SK-N-SH (cell line): ENCODE results near the gene CIP2A. TPM values are rescaled to one million over a fixed set of nuclear protein-coding genes. Genes with fewer than 3 reads are reported as not detected.

Experiments
- CTCF ChIA-PET: fragments of 300-600, 350-600 bp; formaldehyde crosslinking; extraction: SDS; loops from one replicate; lab custom pipeline; 2021; lab: Yijun Ruan, JAX
- POLR2A ChIA-PET: fragments of 350-600 bp; sonication (Branson Sonifier 250); formaldehyde crosslinking; extraction: SDS; loops from one replicate; lab custom pipeline; 2020; ENCODE audit warnings: antibody characterized with exemption, inconsistent platforms; lab: Yijun Ruan, JAX
- DNase-seq: peaks from one replicate; pipeline ENCODE4 v3.0.0; 2012
- H2AFZ ChIP-seq: fragments of 200-600 bp; sonication (generic); 2 replicates; pipeline ENCODE4 v1.8.1; 2016; ENCODE audit warnings: antibody characterized with exemption, mild to moderate bottlenecking, low read depth
- H3F3A ChIP-seq: fragments of 200-600 bp; sonication (generic); replicated peaks from 2 replicates; pipeline ENCODE3; 2016; ENCODE audit warnings: antibody characterized with exemption, mild to moderate bottlenecking; ENCODE audit not compliant: insufficient read depth
- H3K27ac ChIP-seq, 2 experiments: fragments of 200-500 bp in 1 of 2; fragments of 200-600 bp in 1 of 2; sonication (Bioruptor generic) in 1 of 2; sonication (generic), shearing (Covaris generic) in 1 of 2; 2 replicates each; pipeline versions ENCODE4 v1.5.1 to v1.6.1; 2014 to 2016; ENCODE audit warnings: low read depth in 2 of 2, inconsistent platforms in 1 of 2, low read length in 1 of 2, mild to moderate bottlenecking in 1 of 2, mixed read lengths in 1 of 2
- H3K27me3 ChIP-seq: fragments of 200-600 bp; sonication (generic), shearing (Covaris generic); 2 replicates; pipeline ENCODE4 v1.6.1; 2016; ENCODE audit warnings: mixed run types; ENCODE audit not compliant: insufficient read depth
- H3K36me3 ChIP-seq, 2 experiments: fragments of 200-500 bp in 1 of 2; fragments of 200-600 bp in 1 of 2; sonication (Bioruptor generic) in 1 of 2; sonication (generic) in 1 of 2; replicated peaks in 1 of 2; 2 replicates each; pipeline versions ENCODE3 to v1.5.1; 2014 to 2016; ENCODE audit warnings: low read length in 1 of 2, mild to moderate bottlenecking in 1 of 2; ENCODE audit not compliant: insufficient read depth in 2 of 2, control insufficient read depth in 1 of 2
- H3K4me1 ChIP-seq, 2 experiments: fragments of 200-500 bp in 1 of 2; fragments of 200-600 bp in 1 of 2; sonication (Bioruptor generic) in 1 of 2; sonication (generic), shearing (Covaris generic) in 1 of 2; 2 replicates each; pipeline versions ENCODE4 v1.5.1 to v1.6.1; 2014 to 2016; ENCODE audit warnings: low read depth in 1 of 2, low read length in 1 of 2, mixed run types in 1 of 2; ENCODE audit not compliant: insufficient read depth in 2 of 2, control insufficient read depth in 1 of 2
- H3K4me2 ChIP-seq: fragments of 200-600 bp; sonication (generic), shearing (Covaris generic); 2 replicates; pipeline ENCODE4 v1.6.1; 2017; ENCODE audit warnings: mixed run types
- H3K4me3 ChIP-seq, 2 experiments: fragments of 200-500 bp in 1 of 2; fragments of 200-600 bp in 1 of 2; sonication (Bioruptor generic) in 1 of 2; sonication (generic), shearing (Covaris generic) in 1 of 2; 2 replicates each; pipeline versions ENCODE4 v1.5.1 to v1.8.1; 2014 to 2016; ENCODE audit warnings: low read depth in 2 of 2, inconsistent platforms in 1 of 2, low read length in 1 of 2, mild to moderate bottlenecking in 1 of 2, mixed read lengths in 1 of 2, moderate library complexity in 1 of 2
- H3K79me2 ChIP-seq: fragments of 200-600 bp; sonication (generic); 2 replicates; pipeline ENCODE4 v1.8.1; 2017; ENCODE audit warnings: mild to moderate bottlenecking; ENCODE audit not compliant: insufficient read depth
- H3K9ac ChIP-seq: fragments of 200-600 bp; sonication (generic); 2 replicates; pipeline ENCODE4 v1.6.1; 2017; ENCODE audit warnings: mixed run types
- H3K9me2 ChIP-seq: fragments of 200-600 bp; sonication (generic); 2 replicates; pipeline ENCODE4 v1.6.1; 2017; ENCODE audit warnings: mixed run types
- H3K9me3 ChIP-seq: fragments of 200-600 bp; sonication (generic); 2 replicates; pipeline ENCODE4 v1.6.1; 2017; ENCODE audit warnings: mixed run types, mild to moderate bottlenecking, moderate library complexity
- H4K20me1 ChIP-seq: fragments of 200-600 bp; sonication (generic); 2 replicates; pipeline ENCODE4 v1.6.1; 2017; ENCODE audit warnings: mild to moderate bottlenecking, mixed run types; ENCODE audit not compliant: insufficient read depth
- CHD2 ChIP-seq: fragments of 150-350 bp; IDR thresholded peaks from 2 replicates; pipeline ENCODE4 v1.6.1; 2018; ENCODE audit warnings: low read length; ENCODE audit not compliant: partially characterized antibody
- CTCF ChIP-seq: fragments of 200-600 bp; sonication (generic); IDR thresholded peaks from 2 replicates; pipeline ENCODE4 v1.6.1; 2017; ENCODE audit warnings: antibody characterized with exemption, mild to moderate bottlenecking, moderate library complexity
- EZH2phosphoT487 ChIP-seq: fragments of 200-600 bp; sonication (generic); IDR thresholded peaks from 2 replicates; pipeline ENCODE4 v1.6.1; 2017; ENCODE audit warnings: low read depth, mixed run types, mild to moderate bottlenecking, antibody characterized with exemption, moderate library complexity, borderline replicate concordance
- FOSL2 ChIP-seq: IDR thresholded peaks from 2 replicates; pipeline ENCODE4 v1.4.0; 2012; ENCODE audit warnings: low read depth, mild to moderate bottlenecking, moderate library complexity, borderline replicate concordance
- FOXJ3 ChIP-seq: sonication (generic); formaldehyde crosslinking; IDR thresholded peaks from 2 replicates; pipeline ENCODE4 v1.5.1; 2020; ENCODE audit warnings: mild to moderate bottlenecking, missing genetic modification reagents
- FOXM1 ChIP-seq: IDR thresholded peaks from 2 replicates; pipeline ENCODE4 v1.4.0; 2012; ENCODE audit warnings: low read depth, mild to moderate bottlenecking
- GABPA ChIP-seq: IDR thresholded peaks from 2 replicates; pipeline ENCODE4 v1.4.0; 2012; ENCODE audit warnings: low read depth, mild to moderate bottlenecking
- GATA2 ChIP-seq: sonication (generic); formaldehyde crosslinking; IDR thresholded peaks from 2 replicates; pipeline ENCODE4 v1.5.0; 2020; ENCODE audit warnings: mild to moderate bottlenecking, missing genetic modification reagents
- IRF3 ChIP-seq: fragments of 150-350 bp; IDR thresholded peaks from 2 replicates; pipeline ENCODE4 v1.6.1; 2016; ENCODE audit warnings: mild to moderate bottlenecking, low read depth, low read length
- MEF2A ChIP-seq: IDR thresholded peaks from 2 replicates; pipeline ENCODE4 v1.4.0; 2012; ENCODE audit warnings: low read depth, borderline replicate concordance
- MXI1 ChIP-seq: IDR thresholded peaks from 2 replicates; pipeline ENCODE4 v1.6.1; 2012; ENCODE audit warnings: mild to moderate bottlenecking, low read depth, low read length, improper control_type of control experiment
- NRF1 ChIP-seq: IDR thresholded peaks from 2 replicates; pipeline ENCODE4 v1.6.1; 2012; ENCODE audit warnings: low read depth, mild to moderate bottlenecking, low read length
- POLR2AphosphoS5 ChIP-seq: IDR thresholded peaks from 2 replicates; pipeline ENCODE4 v1.6.1; 2012; ENCODE audit warnings: low read depth, low read length
- RAD21 ChIP-seq: IDR thresholded peaks from 2 replicates; pipeline ENCODE4 v1.6.1; 2012; ENCODE audit warnings: mild to moderate bottlenecking, low read length
- RFX5 ChIP-seq: IDR thresholded peaks from 2 replicates; pipeline ENCODE4 v1.6.1; 2012; ENCODE audit warnings: mild to moderate bottlenecking, improper control_type of control experiment, low read length
- SMC3 ChIP-seq: IDR thresholded peaks from 2 replicates; pipeline ENCODE4 v1.6.1; 2012; ENCODE audit warnings: low read depth, low read length, improper control_type of control experiment
- YY1 ChIP-seq: IDR thresholded peaks from 2 replicates; pipeline ENCODE4 v1.4.0; 2012; ENCODE audit warnings: low read depth, mild to moderate bottlenecking
- WGBS: methylation state at CpG from one replicate; pipeline ENCODE4 v1.1.6; 2017; ENCODE audit warnings: low lambda C conversion rate; 5-methylcytosine and 5-hydroxymethylcytosine counted together
- polyA plus RNA-seq, 3 experiments: library from polyadenylated mRNA; depleted of rRNA; stranded (reverse); fragments of >200 nt; gene quantifications; 2 replicates each; pipeline ENCODE4 v1.2.3, GENCODE V29; 2012

Gene CIP2A
- polyA plus RNA-seq, 1 of the 3 experiments (the other 2 are of a cell fraction) = 7.1 TPM

GRCh38 chr3:108510496-108510895 is 78.7 kb downstream of the CIP2A start, which contains the start of gene MYH15:
Gene MYH15 (minus strand): TSS chr3:108510596. CDS start chr3:108510530, 66 bp downstream.
- Histone ChIP-seq H4K20me1 (no peaks in the 10 kb centered on the region), H3K9ac (no peak within 1 kb of the TSS), H2AFZ (no peak within 1 kb of the TSS), H3K9me3 (no peaks in the 10 kb centered on the region), H3K4me2 (no peak within 1 kb of the TSS), H3K36me3 (no peaks in the 10 kb centered on the region), H3K9me2 (no peaks in the 10 kb centered on the region), H3K79me2 (no peaks in the 10 kb centered on the region), H3K27ac (peak within 1 kb of the TSS in 1 of 2 experiments; percentile 47; a peak in 1 of 4 replicates), H3K4me3 (no peak within 1 kb of the TSS), H3K27me3 (no peaks in the 10 kb centered on the region), H3F3A (no peaks in the 10 kb centered on the region), H3K4me1 (peaks cover 0 to 22% of the 10 kb centered on the region in 2 experiments; a peak in 2 of 4 replicates)
- CTCF ChIA-PET = interaction anchor here (1.0 to 3.8 kb wide), 4 partner anchors 15 to 41 kb away, joined by 3 to 11 read pairs (median 6); no protein-coding TSS in a partner anchor
- no peak for DNase-seq
- WGBS = 88% methylated on average over 3 of the region's 3 CpGs
- POLR2A ChIA-PET = no interaction called here
- TF ChIP-seq GABPA (no peak), MEF2A (no peak), FOXM1 (no peak), CTCF (no peak), MXI1 (no peak), GATA2 (CRISPR knock-in tag) (no peak), FOXJ3 (CRISPR knock-in tag) (no peak), RFX5 (no peak), RAD21 (no peak), IRF3 (no peak), NRF1 (no peak), CHD2 (no peak), EZH2phosphoT487 (no peak), YY1 (no peak), SMC3 (no peak)

- no peaks in the 10 kb centered on the region for H3F3A ChIP-seq
- no peak overlapping the region for H3K4me2 ChIP-seq
- peaks cover 0 to 22% of the 10 kb centered on the region in 2 experiments; a peak in 2 of 4 replicates for H3K4me1 ChIP-seq
- H4K20me1 ChIP-seq = no peaks in the 10 kb centered on the region
- peak overlapping the region in 1 of 2 experiments; percentile 47; a peak in 1 of 4 replicates for H3K27ac ChIP-seq
- no peaks in the 10 kb centered on the region for H3K9me3 ChIP-seq
- no peaks in the 10 kb centered on the region for H3K36me3 ChIP-seq
- CTCF ChIA-PET = interaction anchor here (0.7 to 3.8 kb wide), 4 partner anchors 16 to 43 kb away, joined by 3 to 11 read pairs (median 4); no protein-coding TSS in a partner anchor
- WGBS = 88% methylated on average over 2 of the region's 2 CpGs
- H3K4me3 ChIP-seq = no peak overlapping the region
- POLR2A ChIA-PET = no interaction called here
- H3K9me2 ChIP-seq = no peaks in the 10 kb centered on the region
- TF ChIP-seq GABPA = no peak
- TF ChIP-seq MEF2A = no peak
- no peak for TF ChIP-seq POLR2AphosphoS5
- TF ChIP-seq FOSL2 = no peak
- H2AFZ ChIP-seq = no peak overlapping the region
- no peaks in the 10 kb centered on the region for H3K79me2 ChIP-seq
- no peak for DNase-seq
- no peak overlapping the region for H3K9ac ChIP-seq
- no peaks in the 10 kb centered on the region for H3K27me3 ChIP-seq
Measured at GRCh38 chr3:108509871-108510270, 79.4 kb downstream of the CIP2A start.
